HAP-1 (cell line): Measurements from ENCODE around the gene LNPEP.
"Not testable (repeated sequence)": the region's sequence is repeated elsewhere in the genome, so short reads cannot be mapped to it uniquely, and the experiment has no call there.

Experiments
- DNase-seq, 2 experiments: peaks; one replicate each; pipeline ENCODE4 v3.0.0-alpha.2; 2016 to 2020; ENCODE audit warnings: low spot score in 2 of 2
- H3K27me3 ChIP-seq: fragments of 250-450 bp; sonication (Bioruptor Pico); 2 replicates; pipeline ENCODE4 v1.5.1; 2020; ENCODE audit warnings: low read depth, mild to moderate bottlenecking, moderate library complexity
- H3K36me3 ChIP-seq: fragments of 250-450 bp; sonication (Bioruptor Pico); replicated peaks from 2 replicates; pipeline ENCODE4 v1.5.1; 2020; ENCODE audit warnings: mild to moderate bottlenecking
- H3K4me1 ChIP-seq: fragments of 250-450 bp; sonication (Bioruptor Pico); 2 replicates; pipeline ENCODE4 v1.5.1; 2020; ENCODE audit warnings: mild to moderate bottlenecking
- H3K4me3 ChIP-seq: fragments of 250-450 bp; sonication (Bioruptor Pico); 2 replicates; pipeline ENCODE4 v1.5.1; 2020; ENCODE audit warnings: mild to moderate bottlenecking, moderate library complexity
- H3K9me3 ChIP-seq: fragments of 250-450 bp; sonication (Bioruptor Pico); 2 replicates; pipeline ENCODE4 v1.5.1; 2020; ENCODE audit warnings: mild to moderate bottlenecking, moderate library complexity
- in situ Hi-C: fragments of 300-500 bp; cut with MboI; formaldehyde crosslinking; loops from 3 replicates; pipeline ENCODE4 v1.14.3; 2020; ENCODE audit warnings: low sequenced_read_pairs, inconsistent platforms, mixed read lengths

Gene LNPEP

DNA sequence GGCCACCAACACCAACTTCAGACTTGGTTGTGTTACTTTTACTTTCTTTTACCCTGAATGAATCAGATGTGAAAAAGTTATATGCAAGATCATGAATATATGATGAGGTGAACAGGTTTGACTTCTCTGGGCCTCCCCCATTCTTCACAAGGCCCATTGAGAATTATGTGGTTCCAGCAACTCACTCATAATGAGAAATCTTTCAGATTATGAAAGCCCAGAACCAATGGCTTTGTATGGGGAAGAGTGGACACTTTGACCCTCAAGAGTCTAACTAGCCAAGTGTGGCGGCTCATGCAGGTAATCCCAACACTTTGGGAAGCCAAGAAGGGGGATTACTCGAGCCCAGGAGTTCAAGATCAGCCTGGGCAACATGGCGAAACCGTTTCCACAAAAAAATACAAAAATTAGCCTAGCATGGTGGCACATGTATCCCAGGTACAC lies 16.1 kb upstream of the LNPEP start:
- H3K36me3 ChIP-seq = no peaks in the 10 kb centered on the region
- H3K27me3 ChIP-seq = no peaks in the 10 kb centered on the region
- no peaks in the 10 kb centered on the region for H3K9me3 ChIP-seq
- H3K4me1 ChIP-seq = no peaks in the 10 kb centered on the region
- DNase-seq = no peak
- no peak overlapping the region for H3K4me3 ChIP-seq
- in situ Hi-C loops = no loop called here

DNA sequence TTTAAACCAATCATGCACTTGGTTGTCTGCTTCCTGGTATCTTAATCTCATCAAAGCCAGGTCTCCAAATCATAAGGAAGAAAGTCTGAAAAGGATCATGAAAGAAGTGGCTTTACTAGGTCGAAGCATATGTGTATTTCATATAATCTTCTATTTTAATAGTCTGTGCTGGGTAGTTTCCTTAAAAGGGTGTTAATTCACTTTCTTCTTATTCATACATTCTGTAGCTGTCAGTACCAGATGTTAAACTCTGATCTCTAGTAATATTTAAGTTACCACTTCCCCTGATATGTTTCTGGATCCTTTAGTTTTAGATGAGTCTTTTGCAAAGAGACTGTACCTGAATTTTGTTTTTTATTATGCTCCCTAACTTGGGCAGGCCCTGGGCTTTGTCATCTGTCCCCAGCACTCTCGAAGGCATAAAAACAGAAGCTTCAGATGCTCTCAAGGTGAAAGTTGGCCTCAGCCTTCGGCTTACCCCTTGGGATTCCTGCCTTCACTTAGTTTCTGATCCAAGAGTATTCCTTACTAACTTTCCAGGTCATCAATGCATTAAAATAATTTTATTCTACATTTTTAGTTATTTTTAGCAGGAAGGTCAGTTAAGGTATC lies 15.0 kb upstream of the LNPEP start:
- Histone ChIP-seq H3K27me3 (no peaks in the 10 kb centered on the region), H3K4me1 (no peaks in the 10 kb centered on the region), H3K9me3 (no peaks in the 10 kb centered on the region), H3K36me3 (no peaks in the 10 kb centered on the region), H3K4me3 (no peak overlapping the region)
- no peak for DNase-seq
- in situ Hi-C loops = no loop called here

DNA sequence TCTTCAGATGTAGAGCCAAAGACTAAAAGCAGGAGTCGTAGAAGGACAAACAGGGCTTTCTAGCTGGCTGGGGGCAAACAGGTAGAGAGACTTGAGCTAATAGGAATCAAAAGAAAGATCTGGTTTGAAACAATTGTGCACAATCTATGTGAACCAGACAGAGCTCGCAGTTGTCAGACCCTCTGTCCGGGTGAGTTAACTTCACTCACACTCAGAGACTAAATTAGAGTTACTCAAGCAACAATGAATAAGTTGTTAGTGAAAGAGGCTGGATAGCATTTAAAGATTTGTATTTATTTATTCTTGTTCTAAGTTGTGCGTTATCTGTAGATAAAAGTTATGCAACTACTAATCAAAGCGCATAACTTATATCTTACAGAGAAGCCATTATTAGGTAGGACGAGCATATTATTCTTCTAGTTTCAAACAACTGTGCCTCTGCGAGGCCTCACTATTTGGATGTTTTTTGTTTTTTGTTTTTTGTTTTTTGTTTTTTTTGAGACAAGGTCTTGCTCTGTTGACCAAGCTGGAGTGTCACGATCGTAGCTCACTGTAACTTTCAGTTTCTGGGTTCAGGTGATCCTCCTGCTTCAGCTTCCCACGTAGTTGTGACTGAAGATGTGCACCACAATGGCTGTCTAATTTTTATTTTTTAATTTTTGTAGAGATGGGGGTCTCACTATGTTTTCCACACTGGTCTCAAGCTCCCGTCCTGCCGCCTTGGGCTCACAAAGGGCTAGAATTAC lies 13.2 kb upstream of the LNPEP start:
- no peaks in the 10 kb centered on the region for H3K36me3 ChIP-seq
- in situ Hi-C loops = no loop called here
- H3K4me1 ChIP-seq = no peaks in the 10 kb centered on the region
- no peak overlapping the region for H3K4me3 ChIP-seq
- no peaks in the 10 kb centered on the region for H3K27me3 ChIP-seq
- DNase-seq = no peak
- no peaks in the 10 kb centered on the region for H3K9me3 ChIP-seq

DNA sequence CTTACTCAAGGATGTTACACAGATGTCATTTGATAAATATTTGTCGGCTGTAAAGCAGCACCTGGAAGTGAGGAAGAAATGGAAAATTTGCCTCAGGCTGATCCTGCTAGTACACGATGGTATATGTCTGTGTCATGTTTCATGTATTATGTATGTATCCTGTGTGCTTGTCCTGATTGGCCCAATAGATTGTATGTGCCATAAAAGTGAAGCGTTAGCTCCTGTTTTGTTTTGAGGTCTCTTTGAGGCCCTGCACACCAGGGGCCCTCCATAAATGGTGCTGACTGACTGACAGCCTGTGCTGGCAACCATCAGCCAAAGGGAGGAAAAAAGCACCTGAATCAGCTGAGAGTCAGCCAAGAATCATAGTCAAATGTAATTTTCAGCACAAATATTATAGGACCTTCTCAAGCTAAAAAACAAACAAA lies 11.8 kb upstream of the LNPEP start:
- Histone ChIP-seq H3K4me3 (no peak overlapping the region), H3K36me3 (no peaks in the 10 kb centered on the region), H3K9me3 (no peaks in the 10 kb centered on the region), H3K4me1 (no peaks in the 10 kb centered on the region), H3K27me3 (no peaks in the 10 kb centered on the region)
- no peak for DNase-seq
- in situ Hi-C loops = no loop called here

DNA sequence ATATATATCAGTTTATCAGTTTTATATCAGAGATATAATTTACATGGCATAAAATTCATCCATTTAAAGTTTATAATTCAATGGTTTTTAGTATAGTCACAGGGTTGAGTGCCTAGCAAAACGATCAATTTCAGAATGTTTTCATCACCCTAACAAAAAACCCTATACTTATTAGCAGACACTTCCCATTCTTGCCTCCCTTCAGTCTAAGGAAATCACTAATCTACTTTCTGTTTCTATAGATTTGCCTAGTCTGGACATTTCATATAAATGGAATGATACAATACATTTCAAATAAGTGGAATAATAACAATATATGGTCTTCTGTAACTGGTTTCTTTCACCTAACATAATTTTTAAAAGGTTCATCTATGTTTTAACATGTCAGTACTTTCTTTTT lies 9.6 kb upstream of the LNPEP start:
- in situ Hi-C loops = no loop called here
- H3K4me3 ChIP-seq = no peak overlapping the region
- no peaks in the 10 kb centered on the region for H3K9me3 ChIP-seq
- no peak for DNase-seq
- no peaks in the 10 kb centered on the region for H3K4me1 ChIP-seq
- H3K36me3 ChIP-seq = no peaks in the 10 kb centered on the region
- H3K27me3 ChIP-seq = no peaks in the 10 kb centered on the region

DNA sequence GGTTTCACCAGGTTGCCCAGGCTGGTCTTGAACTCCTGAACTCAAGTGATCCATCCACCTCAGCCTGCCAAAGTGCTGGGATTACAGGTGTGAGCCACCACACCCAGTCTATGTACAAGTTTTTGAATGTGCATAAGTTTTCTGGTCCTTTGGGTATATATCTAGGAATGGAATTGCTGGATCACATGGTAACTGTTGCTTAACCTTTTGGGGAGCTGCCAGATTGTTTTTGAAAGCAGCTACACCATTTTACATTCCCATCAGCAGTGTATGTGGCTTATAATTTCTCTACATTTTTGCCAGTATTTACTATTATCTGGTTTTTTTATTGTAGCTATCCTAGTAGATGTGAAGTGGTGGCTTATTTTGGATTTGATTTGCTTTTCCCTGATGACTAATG lies 8.9 kb upstream of the LNPEP start:
- H3K9me3 ChIP-seq = no peaks in the 10 kb centered on the region

DNA sequence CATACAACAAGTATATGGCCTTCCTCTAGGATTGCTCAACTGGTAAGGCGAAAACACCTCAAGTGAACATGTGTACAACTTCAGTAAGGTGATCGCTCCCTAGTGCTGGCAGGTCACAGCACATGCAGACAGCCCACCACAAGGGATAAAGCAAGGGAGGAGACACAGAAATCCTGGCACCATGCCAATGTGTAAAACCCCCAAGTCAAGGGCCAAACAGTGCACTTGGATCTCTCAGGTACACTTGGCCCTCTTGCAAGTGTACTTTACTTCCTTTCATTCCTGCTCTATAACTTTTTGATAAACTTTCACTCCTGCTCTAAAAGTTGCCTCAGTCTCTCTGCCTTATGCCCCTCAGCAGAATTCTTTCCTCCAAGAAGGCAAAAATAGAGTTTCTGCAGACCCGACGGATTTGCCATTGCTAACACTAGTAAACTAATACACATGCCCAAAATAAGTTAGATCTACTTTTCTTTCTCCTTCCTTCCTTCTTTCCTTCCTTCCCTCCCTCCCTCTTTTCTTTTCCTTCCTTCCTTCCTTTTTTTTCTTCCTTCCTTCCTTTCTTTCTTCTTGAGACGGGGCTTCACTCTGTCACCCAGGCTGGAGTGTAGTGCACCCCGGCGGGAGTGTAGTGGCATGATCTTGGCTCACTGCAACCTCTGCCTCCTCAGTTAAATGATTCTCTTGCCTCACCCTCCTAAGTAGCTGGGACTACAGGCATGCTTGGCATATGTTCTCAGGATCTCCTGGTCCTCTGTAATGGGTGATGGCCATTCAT lies 6.8 kb upstream of the LNPEP start:
- in situ Hi-C loops = no loop called here
- peaks cover 16% of the 10 kb centered on the region for H3K4me1 ChIP-seq
- no peak for DNase-seq
- no peak overlapping the region for H3K4me3 ChIP-seq
- no peaks in the 10 kb centered on the region for H3K27me3 ChIP-seq
- no peaks in the 10 kb centered on the region for H3K9me3 ChIP-seq
- H3K36me3 ChIP-seq = no peaks in the 10 kb centered on the region

More for the DNA sequence above, 8.9 kb upstream of the LNPEP start:
- no peaks in the 10 kb centered on the region for H3K36me3 ChIP-seq
- no peak overlapping the region for H3K4me3 ChIP-seq
- no peak for DNase-seq
- no peaks in the 10 kb centered on the region for H3K4me1 ChIP-seq
- in situ Hi-C loops = no loop called here
- H3K27me3 ChIP-seq = no peaks in the 10 kb centered on the region

DNA sequence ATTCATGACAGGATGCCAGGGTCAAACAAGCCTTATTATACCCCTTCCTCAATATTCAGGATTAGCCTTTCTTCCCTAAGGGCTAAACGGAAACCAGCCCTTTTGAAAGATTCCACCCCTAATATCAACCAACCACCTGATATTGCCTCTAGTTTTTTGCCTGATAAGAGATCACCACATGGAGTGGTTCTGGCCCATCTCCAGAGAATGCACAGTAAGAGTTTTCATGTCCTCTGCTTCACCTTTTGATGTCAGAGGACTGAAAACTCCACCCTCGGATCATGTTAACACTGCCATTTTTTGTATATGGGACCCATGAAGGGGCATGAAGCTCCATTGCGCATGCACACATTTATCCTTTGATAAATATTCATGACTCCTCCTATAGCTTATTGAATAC lies 5.8 kb upstream of the LNPEP start:
- peaks cover 18% of the 10 kb centered on the region for H3K4me1 ChIP-seq
- no peaks in the 10 kb centered on the region for H3K36me3 ChIP-seq
- no peak overlapping the region for H3K4me3 ChIP-seq
- H3K27me3 ChIP-seq = no peaks in the 10 kb centered on the region
- DNase-seq = no peak
- H3K9me3 ChIP-seq = no peaks in the 10 kb centered on the region
- in situ Hi-C loops = no loop called here

DNA sequence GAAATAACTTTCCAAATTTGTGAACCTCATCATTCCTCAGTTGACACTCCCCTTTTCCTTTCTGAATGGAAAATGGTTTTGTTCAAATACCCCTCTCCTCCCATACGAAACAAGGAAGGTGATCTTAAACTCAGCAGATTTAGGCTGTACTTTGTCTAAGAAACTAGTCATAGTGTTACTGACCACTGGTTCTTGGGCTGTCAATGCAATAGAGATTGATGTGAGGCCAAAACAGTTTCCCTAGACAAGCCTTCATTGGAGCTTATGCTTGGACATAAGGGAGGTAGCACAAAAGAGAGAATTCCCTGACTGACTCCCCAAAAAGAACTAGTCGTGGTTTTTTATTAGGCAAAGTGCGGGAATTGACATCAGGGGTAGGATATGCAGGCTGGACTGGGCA lies 5.3 kb upstream of the LNPEP start:
- no peaks in the 10 kb centered on the region for H3K9me3 ChIP-seq
- no peak for DNase-seq
- no peaks in the 10 kb centered on the region for H3K27me3 ChIP-seq
- in situ Hi-C loops = no loop called here
- no peak overlapping the region for H3K4me3 ChIP-seq
- no peaks in the 10 kb centered on the region for H3K36me3 ChIP-seq
- H3K4me1 ChIP-seq = peaks cover 18% of the 10 kb centered on the region

DNA sequence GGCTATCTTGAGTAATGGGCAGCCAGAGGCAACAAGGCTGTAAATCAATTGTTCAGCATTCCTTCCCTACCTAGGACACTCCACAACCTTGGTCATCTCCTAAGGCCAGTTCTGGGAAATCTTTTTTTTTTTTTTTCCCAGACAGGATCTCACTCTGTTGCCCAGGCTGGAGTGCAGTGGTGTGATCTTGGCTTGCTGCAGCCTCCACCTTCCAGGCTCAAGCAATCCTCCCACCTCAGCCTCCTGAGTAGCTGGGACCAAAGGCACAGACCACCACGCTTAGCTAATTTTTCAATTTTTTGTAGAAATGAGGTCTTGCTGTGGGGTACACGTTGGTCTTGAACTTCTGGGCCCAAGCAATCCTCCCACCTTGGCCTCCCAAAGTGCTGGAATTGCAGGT lies 4.8 kb upstream of the LNPEP start:
- DNase-seq, H3K27me3 ChIP-seq, H3K9me3 ChIP-seq, H3K4me3 ChIP-seq, in situ Hi-C loops, H3K36me3 ChIP-seq: not testable (repeated sequence)
- peaks cover 18% of the 10 kb centered on the region for H3K4me1 ChIP-seq

DNA sequence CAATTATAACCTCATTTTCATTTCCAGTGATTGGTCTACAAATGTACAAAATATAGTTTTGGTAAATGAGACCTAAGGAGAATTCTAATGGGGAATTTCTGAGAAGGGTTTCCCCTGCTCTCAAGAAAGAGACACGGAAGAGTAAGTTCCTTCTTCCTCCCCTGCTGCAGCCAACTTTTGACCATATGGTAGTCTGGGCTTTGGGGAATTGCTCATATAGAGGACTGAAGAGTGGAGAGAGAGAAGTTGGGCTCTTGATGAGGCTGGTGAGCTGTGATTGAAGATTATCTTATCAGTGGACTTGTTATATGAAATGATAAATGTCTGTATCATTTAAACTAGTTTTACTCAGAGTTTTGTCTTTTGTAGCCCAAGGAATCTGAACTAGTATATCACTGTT lies 4.3 kb upstream of the LNPEP start:
- DNase-seq = no peak
- H3K4me3 ChIP-seq = no peak overlapping the region
- peaks cover 18% of the 10 kb centered on the region for H3K4me1 ChIP-seq
- H3K27me3 ChIP-seq = no peaks in the 10 kb centered on the region
- no peaks in the 10 kb centered on the region for H3K36me3 ChIP-seq
- in situ Hi-C loops = no loop called here
- H3K9me3 ChIP-seq = no peaks in the 10 kb centered on the region

DNA sequence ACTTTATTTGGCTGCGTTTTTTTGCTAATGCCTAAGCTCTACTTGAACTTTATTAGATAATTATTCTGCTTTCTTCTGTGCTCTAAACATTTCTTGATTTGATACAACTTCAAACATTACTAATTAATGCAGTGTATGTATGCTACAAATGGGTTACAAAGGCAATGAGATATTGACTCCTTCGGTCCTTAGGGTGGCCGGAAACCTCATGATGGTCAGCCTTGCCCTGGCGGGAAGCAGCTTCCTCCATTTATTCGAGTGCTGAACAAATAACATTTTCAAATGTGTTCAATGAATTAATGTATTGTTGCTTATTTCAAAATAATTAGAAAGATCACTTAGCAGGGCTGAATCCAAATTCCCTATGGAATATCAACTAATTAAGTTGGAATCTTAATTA lies 3.9 kb upstream of the LNPEP start:
- Histone ChIP-seq H3K9me3 (no peaks in the 10 kb centered on the region), H3K36me3 (no peaks in the 10 kb centered on the region), H3K27me3 (no peaks in the 10 kb centered on the region), H3K4me1 (peaks cover 19% of the 10 kb centered on the region), H3K4me3 (no peak overlapping the region)
- in situ Hi-C loops = no loop called here
- no peak for DNase-seq

DNA sequence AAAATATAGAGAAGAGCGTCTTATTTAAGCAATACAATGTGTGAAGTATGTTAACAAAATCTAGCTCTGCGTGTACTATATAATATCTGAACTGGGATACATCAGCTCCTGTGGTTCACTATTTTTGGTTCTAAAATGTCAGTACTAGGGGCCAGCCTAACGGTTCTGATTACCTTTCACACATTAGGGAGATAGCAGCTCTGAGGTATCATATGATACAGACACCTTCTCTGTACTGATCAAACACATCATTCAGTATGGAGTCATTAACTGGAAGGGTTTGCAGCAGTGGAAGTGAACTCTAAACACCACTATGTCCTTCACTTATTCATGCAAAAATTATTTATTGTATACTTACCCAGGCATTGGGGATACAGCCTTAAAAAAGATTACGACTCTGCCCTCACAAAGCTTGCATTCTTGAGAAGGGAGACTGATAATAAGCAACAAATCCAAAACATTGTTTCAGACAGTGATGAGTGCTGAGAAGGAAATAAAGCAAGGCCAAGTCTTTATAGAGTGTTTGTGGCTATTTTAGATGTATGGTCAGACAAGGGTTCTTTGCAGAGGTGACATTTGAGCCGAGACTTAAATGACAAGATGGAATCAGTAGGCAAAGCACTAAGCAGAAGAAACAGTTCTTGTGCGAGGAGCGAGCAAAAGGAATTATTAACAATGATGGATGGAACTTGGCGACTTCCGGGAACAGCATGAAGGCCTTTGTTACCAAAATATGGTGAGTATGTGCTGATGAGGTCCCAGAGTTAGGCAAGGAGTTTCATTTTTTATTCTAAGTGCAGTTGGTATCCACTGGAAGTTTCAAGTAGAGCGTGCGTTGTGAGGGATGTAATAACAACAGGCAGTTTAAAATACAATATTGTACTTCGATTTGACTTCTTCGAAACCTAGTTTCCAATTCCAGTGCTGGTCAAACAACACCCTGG lies 1.8 kb upstream of the LNPEP start:
- H3K4me1 ChIP-seq = peaks cover 27% of the 10 kb centered on the region
- in situ Hi-C loops = no loop called here
- DNase-seq = peak; percentile 17 to 60

More for the DNA sequence above, 1.8 kb upstream of the LNPEP start:
- H3K36me3 ChIP-seq = no peaks in the 10 kb centered on the region
- no peaks in the 10 kb centered on the region for H3K27me3 ChIP-seq
- no peaks in the 10 kb centered on the region for H3K9me3 ChIP-seq
- peak overlapping the region; percentile 69 for H3K4me3 ChIP-seq
